ENCODE data around the gene MCF2L.

The MCF2L gene

DNA sequence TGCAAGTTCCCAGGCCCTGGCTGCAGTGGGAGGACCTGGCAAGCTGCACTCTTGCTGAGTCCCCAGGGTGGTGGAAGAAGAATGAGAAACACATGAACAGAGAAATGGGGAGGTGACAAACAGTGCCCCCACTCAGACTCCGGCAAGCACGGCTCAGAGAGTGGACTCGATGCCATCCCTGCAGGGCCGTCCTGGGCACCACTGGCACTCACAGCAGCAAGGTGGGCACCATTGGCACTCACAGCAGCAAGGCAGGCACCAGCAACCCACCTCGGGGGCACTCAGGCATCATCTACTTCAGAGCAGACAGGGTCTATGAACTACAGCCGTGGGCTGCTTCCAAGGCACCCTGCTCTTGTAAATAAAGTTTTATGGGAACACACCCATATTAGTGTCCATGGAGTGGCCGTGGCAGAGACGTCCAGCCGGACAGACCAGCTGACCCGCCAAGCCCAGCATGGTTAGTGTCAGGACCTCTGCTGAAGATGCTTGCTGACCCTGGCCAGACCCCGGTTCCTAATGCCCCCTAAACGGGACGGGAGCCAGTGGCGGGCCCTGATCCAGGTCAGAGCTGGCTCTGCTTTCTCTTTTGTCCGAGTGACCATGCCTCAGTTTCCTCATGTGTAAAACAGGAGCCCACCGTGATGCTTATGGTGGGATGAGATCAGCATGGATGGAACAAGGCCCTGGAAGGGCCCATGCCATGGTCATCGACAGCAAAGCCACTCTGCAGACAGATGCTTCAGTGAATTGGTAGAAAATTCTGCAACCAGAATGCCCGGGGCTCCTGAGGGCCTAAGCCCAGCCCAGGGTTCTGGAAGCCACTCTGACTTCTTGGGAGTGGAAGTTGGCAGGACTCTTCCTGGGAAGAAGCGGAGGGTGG is 151.5 kb downstream of the MCF2L start:
- no peaks in the 10 kb centered on the region for H3K27me3 ChIP-seq (ENCODE audit: control insufficient read depth, insufficient read depth, low read length)

DNA sequence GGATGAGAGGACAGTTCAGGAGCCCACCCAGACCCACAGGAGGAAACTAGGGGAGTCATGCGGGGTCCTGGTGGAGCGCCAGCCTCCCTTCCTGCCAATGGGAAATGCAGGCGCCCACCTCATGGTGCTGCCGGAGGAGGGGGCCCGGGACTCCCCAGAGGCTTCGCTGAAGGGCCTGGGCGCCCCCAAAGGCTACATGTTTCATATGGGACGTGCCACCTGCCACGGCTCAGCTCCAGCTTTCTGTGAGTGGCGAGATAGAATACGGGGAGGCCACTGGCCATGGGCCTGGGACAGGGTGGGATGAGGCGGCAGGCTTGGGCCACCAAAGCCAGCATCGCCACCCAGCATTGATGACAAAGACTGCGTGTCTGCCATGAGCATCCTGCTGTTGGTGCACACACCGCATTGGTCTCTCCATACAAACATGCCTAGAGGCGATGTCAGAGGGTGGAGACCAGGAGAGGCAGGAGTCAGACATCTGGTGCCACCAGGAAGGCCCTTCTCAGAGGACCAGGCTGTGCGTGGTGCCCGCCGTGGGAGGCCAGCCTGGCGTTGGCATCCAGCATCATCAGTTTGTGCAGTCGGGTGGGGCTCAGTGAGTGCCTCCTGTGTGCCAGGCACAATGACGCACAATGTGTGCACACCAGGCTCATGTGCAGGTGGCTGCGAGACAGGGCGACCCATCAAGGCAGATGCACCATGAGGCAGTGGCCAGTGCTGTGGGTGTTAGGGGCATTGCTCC is 152.3 kb downstream of the MCF2L start:
- Histone ChIP-seq H3K27me3 (ENCODE audit: control insufficient read depth, insufficient read depth, low read length) (no peaks in the 10 kb centered on the region), H3K36me3 (ENCODE audit: control insufficient read depth, insufficient read depth, low read length) (no peaks in the 10 kb centered on the region), H3K4me1 (ENCODE audit: control insufficient read depth, insufficient read depth, low read length) (no peaks in the 10 kb centered on the region), H3K9ac (ENCODE audit: low read length) (no peak overlapping the region), H3K27ac (ENCODE audit: low read depth, low read length) (no peak overlapping the region), H3K4me3 (ENCODE audit: low read length) (no peak overlapping the region)

More for the DNA sequence above, 151.5 kb downstream of the MCF2L start:
- H3K4me1 ChIP-seq (ENCODE audit: control insufficient read depth, insufficient read depth, low read length), result no peaks in the 10 kb centered on the region
- no peak overlapping the region for H3K9ac ChIP-seq (ENCODE audit: low read length)
- no peak overlapping the region for H3K4me3 ChIP-seq (ENCODE audit: low read length)
- H3K27ac ChIP-seq (ENCODE audit: low read depth, low read length), result no peak overlapping the region
- H3K36me3 ChIP-seq (ENCODE audit: control insufficient read depth, insufficient read depth, low read length), result no peaks in the 10 kb centered on the region

GRCh38 chr13:113121928-113122471 is 153.0 kb downstream of the MCF2L start:
- no peaks in the 10 kb centered on the region for H3K27me3 ChIP-seq (ENCODE audit: control insufficient read depth, insufficient read depth, low read length)
- no peaks in the 10 kb centered on the region for H3K36me3 ChIP-seq (ENCODE audit: control insufficient read depth, insufficient read depth, low read length)
- H3K4me3 ChIP-seq (ENCODE audit: low read length), result no peak overlapping the region
- H3K27ac ChIP-seq (ENCODE audit: low read depth, low read length), result no peak overlapping the region
- H3K9ac ChIP-seq (ENCODE audit: low read length), result no peak overlapping the region
- H3K4me1 ChIP-seq (ENCODE audit: control insufficient read depth, insufficient read depth, low read length), result no peaks in the 10 kb centered on the region

GRCh38 chr13:113122550-113123225 is 153.7 kb downstream of the MCF2L start, which contains the start of gene F10:
Gene F10, plus strand, starts transcription at chr13:113122799. Its CDS starts 57 bp downstream, at chr13:113122856.
- Histone ChIP-seq H3K36me3 (ENCODE audit: control insufficient read depth, insufficient read depth, low read length) (no peaks in the 10 kb centered on the region), H3K4me1 (ENCODE audit: control insufficient read depth, insufficient read depth, low read length) (no peaks in the 10 kb centered on the region), H3K27ac (ENCODE audit: low read depth, low read length) (no peak within 1 kb of the TSS), H3K27me3 (ENCODE audit: control insufficient read depth, insufficient read depth, low read length) (no peaks in the 10 kb centered on the region), H3K9ac (ENCODE audit: low read length) (no peak within 1 kb of the TSS), H3K4me3 (ENCODE audit: low read length) (peak within 1 kb of the TSS; percentile 42)

GRCh38 chr13:113123226-113124201 is 154.5 kb downstream of the MCF2L start:
- Histone ChIP-seq H3K9ac (ENCODE audit: low read length) (no peak overlapping the region), H3K36me3 (ENCODE audit: control insufficient read depth, insufficient read depth, low read length) (no peaks in the 10 kb centered on the region), H3K4me3 (ENCODE audit: low read length) (peak overlapping the region; percentile 42), H3K27me3 (ENCODE audit: control insufficient read depth, insufficient read depth, low read length) (no peaks in the 10 kb centered on the region), H3K4me1 (ENCODE audit: control insufficient read depth, insufficient read depth, low read length) (no peaks in the 10 kb centered on the region), H3K27ac (ENCODE audit: low read depth, low read length) (no peak overlapping the region)

DNA sequence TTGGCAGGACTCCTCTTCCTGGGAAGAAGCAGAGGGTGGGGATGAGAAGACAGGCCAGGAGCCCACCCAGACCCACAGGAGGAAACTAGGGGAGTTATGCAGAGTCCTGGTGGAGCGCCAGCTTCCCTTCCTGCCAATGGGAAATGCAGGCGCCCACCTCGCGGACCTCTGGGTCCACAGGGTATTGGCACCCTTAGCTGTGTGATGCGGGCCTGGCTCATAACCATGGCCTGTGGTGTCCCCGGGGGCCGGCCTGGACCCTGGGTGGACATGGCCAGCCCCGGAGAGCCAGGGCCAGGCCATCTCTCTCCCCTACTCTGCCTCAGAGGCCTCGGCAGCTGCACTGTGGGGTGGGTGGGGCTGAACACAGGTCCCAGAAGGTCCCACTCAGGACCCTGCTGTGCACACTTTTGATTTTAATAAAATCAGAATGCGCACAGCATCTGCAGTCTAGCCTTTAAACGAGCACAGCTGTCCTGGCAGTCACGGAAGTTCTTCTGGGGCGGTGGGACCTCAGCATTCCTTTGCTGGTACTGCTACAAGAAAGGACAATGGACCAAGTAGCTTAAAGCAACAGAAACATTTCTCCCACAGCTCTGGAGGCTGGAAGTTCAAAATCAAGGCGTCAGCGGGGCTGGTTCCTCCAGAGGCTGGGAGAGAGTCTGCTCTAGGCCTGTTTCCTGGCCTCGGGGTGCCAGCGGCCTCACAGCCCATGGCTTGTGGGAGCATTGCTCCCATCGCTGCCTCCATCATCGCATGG is 155.4 kb downstream of the MCF2L start:
- Histone ChIP-seq H3K4me1 (ENCODE audit: control insufficient read depth, insufficient read depth, low read length) (no peaks in the 10 kb centered on the region), H3K4me3 (ENCODE audit: low read length) (no peak overlapping the region), H3K27ac (ENCODE audit: low read depth, low read length) (no peak overlapping the region), H3K36me3 (ENCODE audit: control insufficient read depth, insufficient read depth, low read length) (no peaks in the 10 kb centered on the region), H3K27me3 (ENCODE audit: control insufficient read depth, insufficient read depth, low read length) (no peaks in the 10 kb centered on the region), H3K9ac (ENCODE audit: low read length) (no peak overlapping the region)

DNA sequence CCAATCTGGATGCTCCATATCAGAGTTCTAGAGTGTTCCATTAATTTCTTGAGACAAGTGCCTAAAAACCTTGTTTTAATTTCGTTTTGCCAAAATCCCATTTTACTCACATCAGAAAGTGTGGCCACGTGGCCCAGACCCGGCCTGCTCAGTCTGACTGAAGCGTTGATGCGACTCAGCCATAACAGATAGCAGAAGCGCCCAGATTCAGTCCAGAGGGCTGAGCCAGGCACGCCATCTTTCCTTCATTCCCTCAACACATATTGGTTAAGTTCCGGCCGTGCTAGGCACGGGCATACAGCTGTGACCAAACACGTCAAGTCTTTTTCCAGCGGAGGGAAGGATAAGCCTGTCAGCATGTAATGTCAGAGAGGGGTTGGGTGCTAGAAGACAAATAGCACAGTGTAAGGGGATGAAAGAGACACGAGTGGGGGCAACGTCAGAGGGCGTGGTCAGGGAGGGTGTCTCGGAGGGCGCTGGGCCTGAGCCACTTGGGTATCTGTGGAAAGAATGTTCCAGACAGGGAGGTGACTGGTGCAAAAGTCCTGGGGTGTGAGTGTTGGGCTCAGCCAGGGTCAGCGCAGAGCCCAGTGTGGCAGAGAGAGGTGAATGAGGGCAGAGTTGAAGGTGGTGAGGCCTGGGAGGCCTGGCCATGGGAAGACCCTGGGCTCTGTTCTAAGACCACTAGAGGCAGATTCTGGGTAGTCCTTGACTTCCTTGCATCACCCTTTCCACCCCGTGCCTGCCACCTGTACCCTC is 156.7 kb downstream of the MCF2L start:
- no peak overlapping the region for H3K9ac ChIP-seq (ENCODE audit: low read length)
- no peaks in the 10 kb centered on the region for H3K4me1 ChIP-seq (ENCODE audit: control insufficient read depth, insufficient read depth, low read length)

GRCh38 chr13:113126265-113127150 is 157.5 kb downstream of the MCF2L start:
- H3K4me1 ChIP-seq (ENCODE audit: control insufficient read depth, insufficient read depth, low read length), result no peaks in the 10 kb centered on the region
- H3K36me3 ChIP-seq (ENCODE audit: control insufficient read depth, insufficient read depth, low read length), result no peaks in the 10 kb centered on the region
- H3K27ac ChIP-seq (ENCODE audit: low read depth, low read length), result no peak overlapping the region
- H3K9ac ChIP-seq (ENCODE audit: low read length), result no peak overlapping the region
- no peaks in the 10 kb centered on the region for H3K27me3 ChIP-seq (ENCODE audit: control insufficient read depth, insufficient read depth, low read length)
- H3K4me3 ChIP-seq (ENCODE audit: low read length), result no peak overlapping the region

More for the DNA sequence above, 156.7 kb downstream of the MCF2L start:
- Histone ChIP-seq H3K27me3 (ENCODE audit: control insufficient read depth, insufficient read depth, low read length) (no peaks in the 10 kb centered on the region), H3K4me3 (ENCODE audit: low read length) (no peak overlapping the region), H3K36me3 (ENCODE audit: control insufficient read depth, insufficient read depth, low read length) (no peaks in the 10 kb centered on the region), H3K27ac (ENCODE audit: low read depth, low read length) (no peak overlapping the region)

DNA sequence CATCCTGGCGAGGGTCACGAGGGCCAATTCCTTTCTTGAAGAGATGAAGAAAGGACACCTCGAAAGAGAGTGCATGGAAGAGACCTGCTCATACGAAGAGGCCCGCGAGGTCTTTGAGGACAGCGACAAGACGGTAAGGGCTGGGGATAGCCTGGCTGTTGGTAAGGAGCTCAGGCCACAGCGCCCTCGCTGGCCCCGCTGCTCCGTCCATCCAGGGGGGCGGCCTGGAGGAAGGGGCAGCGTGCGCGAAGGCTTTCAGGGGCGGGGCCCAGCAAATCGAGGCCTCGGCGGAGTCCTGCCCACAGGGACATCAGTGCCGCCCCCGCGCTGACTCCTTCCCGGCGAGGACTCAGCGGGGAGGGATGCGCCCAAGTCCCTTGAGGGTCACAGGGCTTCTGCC is 160.5 kb downstream of the MCF2L start:
- H3K4me3 ChIP-seq (ENCODE audit: low read length), result no peak overlapping the region

More for the DNA sequence above, 160.5 kb downstream of the MCF2L start:
- Histone ChIP-seq H3K4me1 (ENCODE audit: control insufficient read depth, insufficient read depth, low read length) (no peaks in the 10 kb centered on the region), H3K9ac (ENCODE audit: low read length) (no peak overlapping the region), H3K27ac (ENCODE audit: low read depth, low read length) (no peak overlapping the region), H3K27me3 (ENCODE audit: control insufficient read depth, insufficient read depth, low read length) (no peaks in the 10 kb centered on the region), H3K36me3 (ENCODE audit: control insufficient read depth, insufficient read depth, low read length) (no peaks in the 10 kb centered on the region)
